22Rv1 (cell line): Measurements from ENCODE around the gene FBXO42.

ENCODE experiments used
- ZFX ChIP-seq: fragments of 450-650 bp; IDR thresholded peaks from 2 replicates; pipeline ENCODE4 v1.6.1; 2017; ENCODE audit warnings: antibody characterized with exemption, borderline replicate concordance
- TF ChIP-seq, protein P1 (sequence below): fragments of 450-650 bp; IDR thresholded peaks from 2 replicates; pipeline ENCODE4 v1.5.1; 2017; ENCODE audit warnings: mild to moderate bottlenecking

DNA sequence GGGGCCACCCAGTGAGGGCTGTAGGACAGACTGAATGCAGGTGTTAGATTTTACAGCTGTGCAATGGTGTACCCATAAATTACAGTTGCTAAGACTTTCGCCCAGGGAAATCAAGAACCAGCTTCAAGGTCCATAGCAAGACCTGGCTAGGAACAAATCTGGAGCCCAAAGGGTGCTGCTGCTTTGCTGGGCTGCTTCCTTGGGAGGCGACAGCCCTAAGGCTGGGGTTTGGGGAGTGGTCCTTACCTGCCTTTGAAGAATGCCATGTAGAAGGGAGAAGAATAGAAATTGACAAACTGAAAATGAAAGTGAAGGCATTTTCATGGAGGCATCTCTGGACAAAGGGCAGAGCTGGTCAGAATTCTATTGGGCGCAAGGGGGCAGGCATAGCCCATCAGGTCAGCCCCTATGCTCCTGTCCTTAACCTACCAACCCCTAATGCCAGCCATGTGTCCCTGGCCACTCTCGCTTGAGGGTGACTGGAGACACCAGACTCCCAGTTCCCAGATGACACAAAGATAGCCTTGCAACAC lies 132.2 kb downstream of the FBXO42 start:
- TF ChIP-seq, protein P1, sequence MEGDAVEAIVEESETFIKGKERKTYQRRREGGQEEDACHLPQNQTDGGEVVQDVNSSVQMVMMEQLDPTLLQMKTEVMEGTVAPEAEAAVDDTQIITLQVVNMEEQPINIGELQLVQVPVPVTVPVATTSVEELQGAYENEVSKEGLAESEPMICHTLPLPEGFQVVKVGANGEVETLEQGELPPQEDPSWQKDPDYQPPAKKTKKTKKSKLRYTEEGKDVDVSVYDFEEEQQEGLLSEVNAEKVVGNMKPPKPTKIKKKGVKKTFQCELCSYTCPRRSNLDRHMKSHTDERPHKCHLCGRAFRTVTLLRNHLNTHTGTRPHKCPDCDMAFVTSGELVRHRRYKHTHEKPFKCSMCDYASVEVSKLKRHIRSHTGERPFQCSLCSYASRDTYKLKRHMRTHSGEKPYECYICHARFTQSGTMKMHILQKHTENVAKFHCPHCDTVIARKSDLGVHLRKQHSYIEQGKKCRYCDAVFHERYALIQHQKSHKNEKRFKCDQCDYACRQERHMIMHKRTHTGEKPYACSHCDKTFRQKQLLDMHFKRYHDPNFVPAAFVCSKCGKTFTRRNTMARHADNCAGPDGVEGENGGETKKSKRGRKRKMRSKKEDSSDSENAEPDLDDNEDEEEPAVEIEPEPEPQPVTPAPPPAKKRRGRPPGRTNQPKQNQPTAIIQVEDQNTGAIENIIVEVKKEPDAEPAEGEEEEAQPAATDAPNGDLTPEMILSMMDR = no peak
- no peak for TF ChIP-seq ZFX
